ENCODE measurements around the gene TMEM44.
"Not testable (repeated sequence)": the region's sequence is repeated elsewhere in the genome, so short reads cannot be mapped to it uniquely, and the experiment has no call there.

Gene TMEM44

GRCh38 chr3:194637541-194638400 lies 4.6 kb upstream of the TMEM44 start:
- no peak for DNase-seq (ENCODE audit: low spot score)
- TF ChIP-seq CTCF (IDR thresholded peaks at IDR 0.05; ENCODE audit: extremely low read depth, insufficient read depth, missing control alignments): no peak
- in situ Hi-C loops (cut with MboI; ENCODE audit: low pct_unique_long_range_greater_than_20kb, low sequenced_read_pairs, unreplicated experiment): no loop called here

DNA sequence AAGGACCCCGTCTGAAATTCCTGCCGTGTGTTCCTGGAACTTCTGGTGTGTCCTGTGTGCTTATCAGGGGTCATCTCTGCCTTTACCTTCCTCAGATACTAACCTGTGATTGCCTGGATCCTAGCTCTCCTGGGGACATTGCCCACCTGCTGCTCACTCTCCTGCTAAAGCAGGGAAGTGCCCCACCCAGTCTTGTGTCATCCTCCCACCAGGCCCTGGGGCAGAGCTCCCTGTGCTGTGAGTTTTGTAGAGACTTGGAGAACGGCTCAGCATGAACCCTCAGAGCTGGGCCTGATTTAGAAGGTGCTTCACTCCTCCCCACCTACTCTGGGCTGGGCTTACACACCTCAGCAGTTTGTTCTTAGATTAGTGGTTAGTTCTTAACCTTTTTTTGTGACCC lies 3.8 kb upstream of the TMEM44 start:
- TF ChIP-seq CTCF (IDR thresholded peaks at IDR 0.05; ENCODE audit: extremely low read depth, insufficient read depth, missing control alignments): no peak
- in situ Hi-C loops (cut with MboI; ENCODE audit: low pct_unique_long_range_greater_than_20kb, low sequenced_read_pairs, unreplicated experiment): no loop called here
- no peak for DNase-seq (ENCODE audit: low spot score)

DNA sequence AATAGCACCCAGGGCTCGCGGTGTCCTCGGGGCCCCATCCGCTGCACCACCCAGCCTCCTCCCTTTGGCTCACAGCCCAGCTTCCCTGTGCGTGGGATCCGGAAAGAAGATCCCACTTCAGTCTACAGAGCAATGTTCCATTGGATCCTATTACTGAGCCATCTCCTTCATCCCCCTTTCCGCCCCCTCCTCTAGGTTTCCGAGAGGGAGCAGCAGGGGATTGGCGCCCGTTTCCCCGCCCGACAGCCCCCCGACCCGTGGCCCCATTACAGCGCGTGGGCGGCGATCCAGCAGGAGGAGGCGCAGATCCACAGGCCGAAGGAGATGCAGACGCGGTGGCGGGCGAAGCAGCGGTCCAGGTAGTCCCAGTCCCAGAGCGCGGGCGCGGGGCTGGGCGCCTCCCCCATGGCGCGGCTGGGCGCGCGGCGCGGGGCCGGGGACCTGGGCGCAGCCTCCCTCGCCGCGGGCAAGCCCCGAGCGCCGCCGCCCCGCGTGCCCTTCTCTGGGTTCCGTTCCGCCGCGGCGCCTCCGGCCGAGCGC lies 340 bp downstream of the TMEM44 start:
- no peak for DNase-seq (ENCODE audit: low spot score)
- TF ChIP-seq CTCF (IDR thresholded peaks at IDR 0.05; ENCODE audit: extremely low read depth, insufficient read depth, missing control alignments): no peak
- in situ Hi-C loops (cut with MboI; ENCODE audit: low pct_unique_long_range_greater_than_20kb, low sequenced_read_pairs, unreplicated experiment): no loop called here

DNA sequence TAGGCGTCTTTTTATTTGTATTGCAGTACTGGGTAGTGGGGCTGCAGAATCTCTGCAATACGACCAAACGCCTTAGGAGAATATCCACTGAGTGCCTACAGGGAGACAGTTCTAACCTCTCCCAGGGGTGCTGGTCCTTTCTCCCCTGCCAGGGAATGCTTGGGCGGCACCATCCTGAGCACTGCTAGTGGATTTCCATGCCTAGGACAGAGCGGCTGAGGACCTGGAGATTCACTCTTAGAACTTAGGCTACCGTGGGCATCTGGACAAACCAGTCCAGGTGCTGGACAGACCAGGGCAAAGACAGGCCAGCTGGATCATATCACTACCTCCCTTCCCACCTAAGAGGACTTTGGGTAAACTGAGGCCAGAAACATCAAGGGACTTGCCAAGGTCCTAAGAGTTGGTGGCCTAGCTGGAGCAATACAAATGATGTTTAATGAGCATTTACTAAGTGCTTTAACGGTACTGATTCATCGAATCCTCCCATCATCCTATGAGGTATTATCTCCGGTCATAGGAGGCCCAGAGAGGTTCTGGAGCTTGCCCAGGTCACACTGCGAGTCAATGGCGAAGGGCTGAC lies 902 bp downstream of the TMEM44 start:
- in situ Hi-C loops (cut with MboI; ENCODE audit: low pct_unique_long_range_greater_than_20kb, low sequenced_read_pairs, unreplicated experiment): no loop called here
- TF ChIP-seq CTCF (IDR thresholded peaks at IDR 0.05; ENCODE audit: extremely low read depth, insufficient read depth, missing control alignments): no peak
- no peak for DNase-seq (ENCODE audit: low spot score)

- TF ChIP-seq CTCF (IDR thresholded peaks at IDR 0.05; ENCODE audit: extremely low read depth, insufficient read depth, missing control alignments): no peak
- DNase-seq (ENCODE audit: low spot score): no peak
- in situ Hi-C loops (cut with MboI; ENCODE audit: low pct_unique_long_range_greater_than_20kb, low sequenced_read_pairs, unreplicated experiment): no loop called here
These were observed 1.5 kb downstream of the TMEM44 start for GRCh38 chr3:194631696-194632095.

- in situ Hi-C loops (cut with MboI; ENCODE audit: low pct_unique_long_range_greater_than_20kb, low sequenced_read_pairs, unreplicated experiment): not testable (repeated sequence)
These were observed 2.5 kb downstream of the TMEM44 start for GRCh38 chr3:194630681-194631080.

DNA sequence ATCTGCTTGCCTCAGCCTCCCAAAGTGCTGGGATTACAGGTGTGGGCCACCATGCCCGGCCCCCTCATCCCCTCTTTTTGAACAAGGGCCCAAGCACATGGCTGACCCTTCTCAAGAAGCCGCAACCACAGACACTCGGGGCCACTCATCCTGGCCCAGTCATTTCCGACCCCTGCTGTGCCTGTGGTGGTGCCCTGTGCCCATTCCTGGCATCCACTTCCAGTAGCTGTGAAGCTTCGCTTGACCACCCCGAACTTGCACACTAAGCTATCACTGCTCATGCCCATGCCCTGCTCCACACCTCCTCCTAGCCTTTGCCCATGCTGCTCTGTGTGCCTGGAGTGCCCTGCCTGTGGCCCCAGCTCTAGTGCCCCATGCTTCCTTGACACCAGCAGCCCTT lies 8.3 kb downstream of the TMEM44 start:
- no peak for DNase-seq (ENCODE audit: low spot score)
- in situ Hi-C loops (cut with MboI; ENCODE audit: low pct_unique_long_range_greater_than_20kb, low sequenced_read_pairs, unreplicated experiment): no loop called here

More at GRCh38 chr3:194630681-194631080, 2.5 kb downstream of the TMEM44 start:
- not testable (repeated sequence) for DNase-seq (ENCODE audit: low spot score)

More for the DNA sequence above, 8.3 kb downstream of the TMEM44 start:
- TF ChIP-seq CTCF (IDR thresholded peaks at IDR 0.05; ENCODE audit: extremely low read depth, insufficient read depth, missing control alignments): no peak
